H1 (cell line): Measurements from ENCODE around the gene AGAP1. TPM values are rescaled to one million over a fixed set of nuclear protein-coding genes. Genes with fewer than 3 reads are reported as not detected.
A peak's percentile ranks its signal among the peaks of the same experiment; 100 is the strongest.

ENCODE experiments used
- CEBPB ChIP-seq: IDR thresholded peaks from 2 replicates; pipeline ENCODE4 v1.6.1; 2012; ENCODE audit warnings: low read depth, low read length
- PHF8 ChIP-seq: fragments of 200-600 bp; sonication (generic); conservative IDR thresholded peaks from 2 replicates; pipeline ENCODE4 v1.7.1; 2012; ENCODE audit warnings: low read depth, mild to moderate bottlenecking, inconsistent platforms, low read length, moderate library complexity
- RAD21 ChIP-seq, 2 experiments: IDR thresholded peaks in 1 of 2; conservative IDR thresholded peaks in 1 of 2; 2 replicates each; pipeline ENCODE4 v1.6.1; 2011; ENCODE audit warnings: low read depth in 2 of 2, low read length in 2 of 2, improper control_type of control experiment in 1 of 2, inconsistent platforms in 1 of 2, mild to moderate bottlenecking in 1 of 2, moderate library complexity in 1 of 2
- RXRA ChIP-seq: IDR thresholded peaks from 2 replicates; pipeline ENCODE4 v1.6.1; 2011; ENCODE audit warnings: low read depth, mild to moderate bottlenecking, low read length, moderate library complexity; ENCODE audit not compliant: insufficient read depth
- SIX5 ChIP-seq: IDR thresholded peaks from 2 replicates; pipeline ENCODE4 v1.6.1; 2011; ENCODE audit warnings: mild to moderate bottlenecking, low read depth, low read length
- polyA plus RNA-seq, 7 experiments: library from polyadenylated mRNA; depleted of rRNA in 3 of 7; stranded (reverse) in 5 of 7; unstranded in 2 of 7; fragments of >200 nt in 5 of 7; fragments of 200-250 nt in 2 of 7; gene quantifications; 1 replicate in 5 of 7; 2 replicates in 1 of 7; 4 replicates in 1 of 7; pipeline versions ENCODE4 v1.2.1 to v1.2.3, GENCODE V29; 2011 to 2013; ENCODE audit warnings: missing spikeins in 2 of 7, mixed read lengths in 2 of 7
- total RNA-seq: library from RNA; stranded (reverse); fragmentation: NEBNext Ultra II Directional; extraction: Animal tissue kit (Norgen Biotek cat#: 25700); gene quantifications from 2 replicates; pipeline ENCODE4 v1.2.1, GENCODE V29; 2021
- TF ChIP-seq, protein P1 (sequence below): IDR thresholded peaks from 2 replicates; pipeline ENCODE4 v1.6.1; 2012; ENCODE audit warnings: inconsistent platforms

Gene AGAP1
- total and polyA plus RNA-seq, 2 of the 8 experiments (the other 6 are each of a cell fraction or from before 2014, with no cell fraction given) = 18.1 to 39.4 TPM

DNA sequence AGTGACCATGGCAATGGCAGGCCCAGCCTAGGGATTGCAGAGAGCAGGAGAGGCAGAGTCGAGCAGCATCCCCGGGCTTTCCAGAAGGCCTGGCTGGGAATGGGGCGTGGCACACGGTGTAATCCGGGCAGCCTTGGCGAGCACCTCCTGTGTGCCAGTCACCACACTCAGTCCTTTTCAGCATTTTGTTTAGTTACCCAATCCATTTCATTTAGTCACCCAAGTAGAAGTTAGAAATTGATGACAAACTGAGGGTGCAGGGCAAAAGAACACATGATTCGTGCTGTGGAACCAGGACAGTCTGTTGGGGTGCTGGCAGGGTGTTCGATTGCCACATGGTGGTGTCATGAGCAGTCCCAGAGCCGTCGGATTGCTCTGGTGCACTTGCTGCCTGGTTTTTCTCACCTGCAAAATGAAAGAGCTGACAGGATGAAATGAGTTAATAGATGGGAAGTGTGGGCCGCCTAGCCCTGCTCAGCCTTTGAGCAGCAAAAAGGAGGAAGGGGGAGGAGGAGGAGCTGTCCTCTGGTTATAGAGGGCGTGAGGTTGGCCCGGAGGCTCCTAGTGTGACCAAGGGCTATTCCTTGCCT, 299.4 kb downstream of the AGAP1 start (continued):
- TF ChIP-seq SIX5 (no peak), CEBPB (peak; percentile 40; the same call in 1 of the 2 replicates), RXRA (no peak), RAD21 (IDR thresholded peaks at IDR 0.05 in 1 of 2, conservative IDR thresholded peaks at IDR 0.05 in 1 of 2; ENCODE audit: low read depth in 2 of 2, low read length in 2 of 2) (peak; percentile 63 to 70), PHF8 (no peak)
- TF ChIP-seq, protein P1, sequence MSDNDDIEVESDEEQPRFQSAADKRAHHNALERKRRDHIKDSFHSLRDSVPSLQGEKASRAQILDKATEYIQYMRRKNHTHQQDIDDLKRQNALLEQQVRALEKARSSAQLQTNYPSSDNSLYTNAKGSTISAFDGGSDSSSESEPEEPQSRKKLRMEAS = no peak
